GM12801 (cell line): ENCODE data around the gene ZIC5.

ENCODE experiments used
- TF ChIP-seq, protein P1 (sequence below): IDR thresholded peaks from one replicate; pipeline ENCODE4 v1.5.1; 2011; ENCODE audit warnings: control low read depth; ENCODE audit not compliant: insufficient read length; ENCODE audit errors: extremely low read depth

ZIC5 gene

DNA sequence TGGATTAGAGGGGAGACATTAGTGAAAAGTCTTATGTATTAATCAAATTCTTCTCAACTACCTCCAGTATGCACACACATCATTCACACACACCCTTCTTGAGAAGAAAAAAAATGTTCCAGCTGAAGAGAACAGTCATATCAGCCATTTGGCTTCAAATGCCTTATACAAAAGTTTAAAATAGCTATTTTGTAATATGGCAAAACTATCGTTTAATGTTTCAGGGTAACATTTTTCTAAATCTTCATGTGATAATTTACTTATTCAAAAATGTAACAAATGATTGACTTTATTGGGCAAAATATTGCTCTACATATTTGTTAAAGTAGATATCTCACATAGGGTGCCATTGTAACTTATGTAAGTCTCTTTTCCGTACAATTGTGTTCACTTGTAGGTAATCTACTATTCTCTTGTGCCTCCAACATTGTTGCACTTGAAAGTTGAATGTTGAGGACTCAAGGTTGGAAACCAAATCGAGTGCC is 23.6 kb upstream of the ZIC5 start:
- TF ChIP-seq, protein P1, sequence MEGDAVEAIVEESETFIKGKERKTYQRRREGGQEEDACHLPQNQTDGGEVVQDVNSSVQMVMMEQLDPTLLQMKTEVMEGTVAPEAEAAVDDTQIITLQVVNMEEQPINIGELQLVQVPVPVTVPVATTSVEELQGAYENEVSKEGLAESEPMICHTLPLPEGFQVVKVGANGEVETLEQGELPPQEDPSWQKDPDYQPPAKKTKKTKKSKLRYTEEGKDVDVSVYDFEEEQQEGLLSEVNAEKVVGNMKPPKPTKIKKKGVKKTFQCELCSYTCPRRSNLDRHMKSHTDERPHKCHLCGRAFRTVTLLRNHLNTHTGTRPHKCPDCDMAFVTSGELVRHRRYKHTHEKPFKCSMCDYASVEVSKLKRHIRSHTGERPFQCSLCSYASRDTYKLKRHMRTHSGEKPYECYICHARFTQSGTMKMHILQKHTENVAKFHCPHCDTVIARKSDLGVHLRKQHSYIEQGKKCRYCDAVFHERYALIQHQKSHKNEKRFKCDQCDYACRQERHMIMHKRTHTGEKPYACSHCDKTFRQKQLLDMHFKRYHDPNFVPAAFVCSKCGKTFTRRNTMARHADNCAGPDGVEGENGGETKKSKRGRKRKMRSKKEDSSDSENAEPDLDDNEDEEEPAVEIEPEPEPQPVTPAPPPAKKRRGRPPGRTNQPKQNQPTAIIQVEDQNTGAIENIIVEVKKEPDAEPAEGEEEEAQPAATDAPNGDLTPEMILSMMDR, result no peak

DNA sequence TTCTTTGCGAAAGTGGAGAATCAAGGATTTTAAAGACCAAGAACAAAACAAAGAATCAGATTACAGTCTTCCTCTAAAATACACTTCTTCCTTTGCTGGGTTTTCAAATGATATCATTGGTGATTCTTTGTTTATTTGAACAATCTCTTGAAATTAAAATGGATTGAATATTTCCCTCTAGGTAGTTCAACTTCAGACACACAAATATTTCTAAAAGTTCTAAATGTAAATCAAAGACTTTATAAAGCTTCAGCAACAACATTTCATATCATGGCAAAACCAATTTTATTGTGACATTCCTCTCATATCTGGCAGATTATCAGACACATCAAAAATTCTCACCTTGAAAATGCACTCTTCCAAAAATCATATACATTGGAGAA is 23.1 kb upstream of the ZIC5 start:
- TF ChIP-seq, protein P1, result no peak

DNA sequence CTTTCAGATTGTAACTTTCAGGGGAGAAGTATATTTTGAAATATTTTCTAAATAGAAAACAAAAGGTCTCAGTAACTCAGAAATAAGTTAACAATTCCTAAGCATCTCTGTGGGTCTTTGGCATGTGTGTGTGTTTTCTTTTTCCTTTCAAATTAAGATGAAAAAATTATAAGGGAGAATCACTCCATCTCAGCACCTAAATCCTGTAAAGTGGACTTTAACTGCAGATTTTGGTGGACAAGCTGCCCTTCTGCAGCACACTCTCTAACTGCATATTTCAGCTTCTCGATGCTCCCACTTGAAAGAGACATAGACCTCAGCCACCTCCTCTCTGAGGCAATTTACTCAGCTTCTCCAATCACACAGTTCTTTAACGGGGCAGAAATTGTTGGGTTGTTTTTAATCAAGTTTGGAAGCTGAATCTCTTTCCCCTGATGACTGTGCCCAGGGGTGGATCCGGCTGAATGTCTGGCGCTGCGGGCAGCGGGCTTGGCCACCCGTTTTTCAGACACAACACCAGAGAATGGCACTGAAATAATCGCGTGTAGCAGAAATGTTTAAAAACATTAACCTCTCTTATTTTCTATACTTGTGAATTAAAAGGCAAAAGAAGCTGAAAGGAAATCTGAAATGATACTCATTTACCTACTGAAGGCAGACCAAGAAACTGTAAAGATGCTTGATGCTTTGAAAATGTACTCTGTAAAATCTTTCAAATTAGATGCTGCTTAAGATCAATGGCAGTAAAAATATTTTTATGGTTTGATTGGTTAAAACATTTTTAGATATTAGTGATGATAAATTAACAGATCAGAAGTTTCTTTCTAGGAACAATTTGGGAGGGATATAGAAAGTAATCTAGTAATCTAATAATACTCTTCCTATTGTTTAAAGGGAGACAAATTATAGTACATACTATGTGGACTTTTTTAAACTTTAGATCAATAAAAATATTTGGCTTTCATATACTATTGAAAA is 22.4 kb upstream of the ZIC5 start:
- TF ChIP-seq, protein P1, result no peak

DNA sequence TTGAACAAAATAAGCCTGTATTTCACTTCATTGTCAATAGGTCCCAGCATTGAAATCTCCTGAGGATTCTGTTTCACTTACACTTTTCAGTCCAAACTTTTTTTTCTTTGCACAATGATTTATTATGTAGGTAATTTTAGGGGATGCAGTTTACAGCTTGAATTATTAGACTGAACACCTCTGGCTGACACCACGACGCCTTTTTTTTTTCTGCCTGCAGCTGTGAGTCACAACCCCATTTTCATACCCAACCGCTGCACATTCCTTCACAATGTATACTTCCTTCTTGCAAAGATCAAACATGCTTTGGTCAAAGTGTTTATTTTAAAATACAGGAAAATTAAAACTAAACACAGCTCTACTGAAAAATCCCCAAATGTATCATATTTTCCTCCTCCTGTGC is 21.4 kb upstream of the ZIC5 start:
- TF ChIP-seq, protein P1, result no peak

DNA sequence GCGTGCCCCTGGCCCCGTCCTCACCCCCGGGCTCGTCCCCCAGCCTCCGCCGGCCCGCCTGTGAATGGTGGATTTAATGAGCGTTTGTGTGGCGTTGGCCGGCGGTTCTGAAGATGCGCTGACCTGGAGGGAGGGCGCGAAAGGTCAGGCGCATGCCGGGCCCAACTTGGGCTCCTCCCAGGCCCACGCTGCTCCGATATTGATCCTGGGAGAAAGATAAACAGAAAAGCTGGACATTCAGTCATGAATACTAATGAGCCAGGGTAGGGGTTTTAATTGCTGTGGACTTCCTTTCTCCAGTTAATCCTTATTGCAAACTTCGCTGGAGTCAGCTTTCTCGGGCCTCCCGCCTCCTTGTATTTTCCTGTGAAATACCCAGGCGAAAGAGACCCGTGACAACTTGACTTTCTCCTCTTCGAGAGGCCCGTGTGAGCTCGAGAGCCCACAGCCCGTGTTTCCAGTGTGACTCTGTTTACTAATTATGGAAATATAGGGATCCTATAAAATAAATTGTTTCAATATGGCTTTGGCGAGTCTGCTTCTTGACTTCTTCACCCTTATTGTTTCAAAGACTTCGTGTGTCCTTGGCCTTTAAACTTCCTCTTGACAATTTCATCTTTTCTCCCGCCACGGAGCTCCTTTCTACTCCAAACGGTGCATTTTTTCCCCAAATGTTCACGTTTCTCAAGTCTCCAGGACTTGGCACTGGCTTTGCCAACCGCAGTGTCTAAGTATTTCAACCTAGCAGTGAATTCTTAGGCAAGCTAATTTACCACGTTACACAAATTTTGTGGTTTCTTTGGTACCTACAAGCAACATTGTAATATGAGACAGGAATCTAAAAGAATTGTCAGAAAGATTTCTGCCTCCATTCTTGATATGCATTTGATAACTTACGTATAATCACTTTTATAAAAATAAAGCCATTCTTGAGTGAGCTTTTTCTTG is 20.5 kb upstream of the ZIC5 start:
- TF ChIP-seq, protein P1, result no peak

DNA sequence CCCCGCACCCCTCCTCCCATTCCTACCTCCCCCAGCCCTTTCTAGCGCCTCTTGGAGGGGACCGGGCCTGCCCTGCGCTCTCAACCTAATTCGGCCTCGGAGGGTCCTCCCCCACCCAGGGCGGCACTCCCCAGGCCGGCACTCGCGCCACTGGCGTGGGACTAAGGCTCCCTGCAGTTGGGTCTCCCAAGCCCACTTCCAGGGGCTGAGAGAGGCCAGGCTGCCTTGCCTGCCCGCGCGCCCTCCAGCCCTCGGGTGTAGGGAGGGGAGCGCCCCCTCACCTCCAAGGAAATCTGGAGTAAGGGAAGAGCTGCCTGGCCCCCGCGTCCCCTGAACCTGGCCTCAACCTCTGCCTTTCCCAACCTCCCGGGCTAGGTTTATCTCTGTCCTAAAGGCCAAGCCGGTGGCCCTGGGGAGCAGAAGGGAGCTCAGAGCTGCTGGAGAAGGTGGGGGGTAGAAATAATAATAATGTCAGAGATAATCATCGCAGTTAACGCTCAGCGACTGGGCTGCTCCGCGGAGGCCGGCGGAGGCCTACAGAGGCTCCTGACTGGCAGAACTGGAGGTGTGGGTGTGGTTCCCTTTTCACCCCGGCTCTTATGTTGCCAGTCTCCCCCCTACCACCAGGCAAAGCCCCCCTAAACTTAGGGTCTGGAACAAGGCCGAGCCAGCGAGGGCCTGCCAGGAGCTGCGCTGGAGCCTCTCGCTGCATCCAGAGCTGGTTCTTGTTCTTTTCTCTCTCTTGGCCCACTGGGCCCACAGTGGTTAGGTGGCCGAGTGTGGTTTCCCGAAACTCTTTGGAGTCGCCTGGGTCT is 19.7 kb upstream of the ZIC5 start:
- TF ChIP-seq, protein P1, result no peak
